Activated T-cell treated with anti-CD3 and anti-CD28 coated beads, Interleukin-2, amount 50 U/mL, for 24 hours (primary cell): ENCODE data around the gene OR2H2.

Experiments used
- DNase-seq: peaks from one replicate; pipeline ENCODE4 v3.0.0-alpha.2; 2020
- H3K27ac Mint-ChIP-seq: 2 replicates; pipeline ENCODE4 v1.8.0; 2020; ENCODE audit warnings: mild to moderate bottlenecking, mixed read lengths
- H3K27me3 Mint-ChIP-seq: 2 replicates; pipeline ENCODE4 v1.8.0; 2020; ENCODE audit warnings: mixed read lengths
- H3K36me3 Mint-ChIP-seq: 2 replicates; pipeline ENCODE4 v1.8.0; 2020; ENCODE audit warnings: low read depth, mixed read lengths
- H3K4me1 Mint-ChIP-seq: 2 replicates; pipeline ENCODE4 v1.8.0; 2020; ENCODE audit warnings: low read depth, mixed read lengths
- H3K4me3 Mint-ChIP-seq: 2 replicates; pipeline ENCODE4 v1.8.0; 2020; ENCODE audit warnings: mild to moderate bottlenecking, moderate library complexity, mixed read lengths
- H3K9me3 Mint-ChIP-seq: 2 replicates; pipeline ENCODE4 v1.8.0; 2020; ENCODE audit warnings: mixed read lengths

Gene OR2H2

GRCh38 chr6:29630315-29630714 lies 45.4 kb downstream of the OR2H2 start:
- no peaks in the 10 kb centered on the region for H3K36me3 Mint-ChIP-seq
- H3K27me3 Mint-ChIP-seq = peaks cover 5% of the 10 kb centered on the region
- H3K4me3 Mint-ChIP-seq = no peak overlapping the region
- H3K27ac Mint-ChIP-seq = no peak overlapping the region
- no peak for DNase-seq
- H3K9me3 Mint-ChIP-seq = no peaks in the 10 kb centered on the region
- H3K4me1 Mint-ChIP-seq = peaks cover 43% of the 10 kb centered on the region

- H3K27ac Mint-ChIP-seq = no peak overlapping the region
- peak overlapping the region; percentile 84 for H3K4me3 Mint-ChIP-seq
Observed at GRCh38 chr6:29631209-29631810, 46.4 kb downstream of the OR2H2 start.

GRCh38 chr6:29631860-29632731 lies 47.2 kb downstream of the OR2H2 start:
- Mint-ChIP-seq H3K27ac (peak overlapping the region; percentile 60), H3K4me1 (peaks cover 43% of the 10 kb centered on the region), H3K27me3 (peaks cover 5% of the 10 kb centered on the region), H3K36me3 (no peaks in the 10 kb centered on the region), H3K9me3 (no peaks in the 10 kb centered on the region), H3K4me3 (peak overlapping the region; percentile 84)
- peak; percentile 69 for DNase-seq

More at GRCh38 chr6:29631209-29631810, 46.4 kb downstream of the OR2H2 start:
- H3K9me3 Mint-ChIP-seq = no peaks in the 10 kb centered on the region
- no peak for DNase-seq
- H3K36me3 Mint-ChIP-seq = no peaks in the 10 kb centered on the region
- H3K4me1 Mint-ChIP-seq = peaks cover 43% of the 10 kb centered on the region
- peaks cover 5% of the 10 kb centered on the region for H3K27me3 Mint-ChIP-seq

GRCh38 chr6:29632789-29633533 lies 48.0 kb downstream of the OR2H2 start, which contains the start of gene GABBR1:
TSS of gene GABBR1 (minus strand) at chr6:29633183. CDS start at chr6:29632385, 798 bp downstream.
- Mint-ChIP-seq H3K36me3 (no peaks in the 10 kb centered on the region), H3K4me1 (peaks cover 43% of the 10 kb centered on the region), H3K27me3 (peaks cover 5% of the 10 kb centered on the region), H3K27ac (peak within 1 kb of the TSS; percentile 60), H3K4me3 (peak within 1 kb of the TSS; percentile 84), H3K9me3 (no peaks in the 10 kb centered on the region)
- peak; percentile 82 for DNase-seq

- DNase-seq = no peak
- Mint-ChIP-seq H3K27ac (peak overlapping the region; percentile 0), H3K36me3 (no peaks in the 10 kb centered on the region), H3K4me1 (peaks cover 40% of the 10 kb centered on the region), H3K27me3 (peaks cover 5% of the 10 kb centered on the region), H3K9me3 (no peaks in the 10 kb centered on the region), H3K4me3 (peak overlapping the region; percentile 84)
Observed at GRCh38 chr6:29633534-29633905, 48.6 kb downstream of the OR2H2 start.

GRCh38 chr6:29637247-29637646 lies 52.3 kb downstream of the OR2H2 start:
- Mint-ChIP-seq H3K27me3 (no peaks in the 10 kb centered on the region), H3K27ac (no peak overlapping the region), H3K9me3 (no peaks in the 10 kb centered on the region), H3K4me3 (no peak overlapping the region), H3K4me1 (peaks cover 27% of the 10 kb centered on the region), H3K36me3 (no peaks in the 10 kb centered on the region)
- DNase-seq = no peak
